Esophagus (tissue), 2 donors: Measurements from ENCODE around the gene CDH18. TPM values are rescaled to one million over a fixed set of nuclear protein-coding genes. Genes with fewer than 3 reads are reported as not detected.
"Not testable (repeated sequence)": the region's sequence is repeated elsewhere in the genome, so short reads cannot be mapped to it uniquely, and the experiment has no call there.

ENCODE experiments used
- H3K27ac ChIP-seq, 2 donors: one replicate each; pipeline ENCODE4 v1.5.1; 2013; ENCODE audit warnings: low read depth in 2 of 2, mild to moderate bottlenecking in 2 of 2, inconsistent platforms in 1 of 2, low read length in 1 of 2, moderate library complexity in 1 of 2
- H3K27me3 ChIP-seq, 2 donors: one replicate each; pipeline ENCODE4 v1.6.1; 2013; ENCODE audit warnings: low read length in 2 of 2, control low read depth in 1 of 2, mild to moderate bottlenecking in 1 of 2; ENCODE audit not compliant: insufficient read depth in 2 of 2, control insufficient read depth in 1 of 2
- H3K36me3 ChIP-seq, 2 donors: one replicate each; pipeline ENCODE4 v1.6.1; 2013; ENCODE audit warnings: low read length in 1 of 2; ENCODE audit not compliant: control insufficient read depth in 2 of 2, insufficient read depth in 2 of 2
- H3K4me1 ChIP-seq, 2 donors: one replicate each; pipeline ENCODE4 v1.6.1; 2013; ENCODE audit warnings: low read length in 1 of 2; ENCODE audit not compliant: control insufficient read depth in 2 of 2, insufficient read depth in 2 of 2
- H3K4me3 ChIP-seq, 2 donors: one replicate each; pipeline ENCODE4 v1.5.1; 2013; ENCODE audit warnings: low read length in 2 of 2, mild to moderate bottlenecking in 2 of 2, low read depth in 1 of 2, moderate library complexity in 1 of 2
- H3K9me3 ChIP-seq, 2 donors: one replicate each; pipeline ENCODE4 v1.6.1; 2013; ENCODE audit warnings: mild to moderate bottlenecking in 2 of 2, low read depth in 1 of 2, low read length in 1 of 2, moderate library complexity in 1 of 2; ENCODE audit not compliant: control insufficient read depth in 2 of 2, insufficient read depth in 1 of 2
- WGBS, 2 donors: extraction: QIAGEN DNeasy Blood & Tissue Kit; methylation state at CpG; one replicate each; pipeline ENCODE4 v1.1.7; 2013; 5-methylcytosine and 5-hydroxymethylcytosine counted together
- polyA plus RNA-seq, 2 donors: library from polyadenylated mRNA; stranded (reverse); fragments of 200-250 nt; gene quantifications; one replicate each; pipeline ENCODE4 v1.2.3, GENCODE V29; 2013
- donor health status: healthy with polysubstance abuse.
- donor health status: Bipolar disorder and iron deficiency.

Gene CDH18
- polyA plus RNA-seq, 2 donors, result not detected

DNA sequence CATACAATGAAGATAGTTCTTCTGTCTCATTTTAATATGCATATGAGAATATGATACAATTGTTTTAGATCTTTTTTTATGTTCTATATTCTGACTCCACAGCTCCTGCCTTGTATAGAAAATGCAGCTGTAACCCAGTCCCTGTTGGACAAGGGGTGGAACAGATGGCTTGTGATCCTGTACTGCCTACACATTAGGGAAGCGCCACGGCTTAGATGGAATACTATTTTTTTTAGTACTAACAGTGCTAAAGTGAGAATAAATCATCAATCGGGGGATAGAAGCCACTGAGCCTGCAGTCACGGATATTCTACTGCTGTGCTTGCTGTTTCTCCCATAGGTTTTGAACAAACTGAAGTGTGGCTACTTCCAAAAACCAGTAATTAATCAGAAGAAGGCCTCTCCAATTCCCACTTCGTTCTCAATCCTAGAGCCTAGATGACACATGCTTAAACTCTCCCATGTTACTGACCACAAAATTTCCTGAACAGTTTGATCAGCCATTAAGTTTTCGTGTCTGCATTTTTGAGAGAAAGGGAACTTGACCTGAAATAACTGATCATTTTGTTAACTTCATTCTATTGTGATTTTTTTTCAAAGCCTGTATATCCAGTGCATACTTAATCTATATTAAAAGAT is 150.3 kb downstream of the CDH18 start:
- Histone ChIP-seq H3K27me3 (no peaks in the 10 kb centered on the region), H3K36me3 (no peaks in the 10 kb centered on the region), H3K4me3 (no peak overlapping the region), H3K4me1 (no peaks in the 10 kb centered on the region), H3K9me3 (no peaks in the 10 kb centered on the region), H3K27ac (no peak overlapping the region)
- 67 to 78% methylated on average over 6 of the region's 6 CpGs for WGBS, 2 donors

GRCh38 chr5:19835442-19835841 is 152.6 kb downstream of the CDH18 start:
- Histone ChIP-seq H3K4me1 (no peaks in the 10 kb centered on the region), H3K27ac (no peak overlapping the region), H3K9me3 (no peaks in the 10 kb centered on the region), H3K36me3 (no peaks in the 10 kb centered on the region), H3K27me3 (no peaks in the 10 kb centered on the region), H3K4me3 (no peak overlapping the region)
- 76 to 81% methylated on average over 1 of the region's 1 CpG for WGBS, 2 donors

- H3K27ac ChIP-seq, H3K36me3 ChIP-seq, H3K27me3 ChIP-seq, H3K4me3 ChIP-seq, H3K4me1 ChIP-seq, H3K9me3 ChIP-seq: not testable (repeated sequence)
- 90 to 93% methylated on average over 4 of the region's 4 CpGs for WGBS, 2 donors
Measured at GRCh38 chr5:19812720-19813119, 175.3 kb downstream of the CDH18 start.

DNA sequence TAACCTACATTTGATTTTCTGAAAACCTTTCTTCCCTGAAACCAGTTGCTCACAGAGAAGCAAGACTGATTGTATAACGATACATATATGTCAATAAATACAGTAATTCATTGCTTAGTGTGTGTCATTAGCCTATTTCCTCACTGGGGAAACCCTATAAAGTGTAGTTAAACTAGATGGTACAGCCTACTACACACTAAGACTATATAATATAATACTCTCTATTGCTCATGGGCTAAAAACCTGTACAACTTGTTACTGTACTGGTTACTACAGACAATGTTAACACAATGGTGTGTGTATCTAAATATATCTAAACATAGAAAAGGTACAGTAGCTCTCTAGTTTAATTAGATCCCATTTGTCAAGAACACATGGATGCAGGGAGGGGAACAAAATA is 181.2 kb downstream of the CDH18 start:
- Histone ChIP-seq H3K9me3 (no peaks in the 10 kb centered on the region), H3K27ac (no peak overlapping the region), H3K4me1 (no peaks in the 10 kb centered on the region), H3K27me3 (no peaks in the 10 kb centered on the region), H3K4me3 (no peak overlapping the region), H3K36me3 (no peaks in the 10 kb centered on the region)
- WGBS, 2 donors, result 69 to 72% methylated on average over 1 of the region's 1 CpG

DNA sequence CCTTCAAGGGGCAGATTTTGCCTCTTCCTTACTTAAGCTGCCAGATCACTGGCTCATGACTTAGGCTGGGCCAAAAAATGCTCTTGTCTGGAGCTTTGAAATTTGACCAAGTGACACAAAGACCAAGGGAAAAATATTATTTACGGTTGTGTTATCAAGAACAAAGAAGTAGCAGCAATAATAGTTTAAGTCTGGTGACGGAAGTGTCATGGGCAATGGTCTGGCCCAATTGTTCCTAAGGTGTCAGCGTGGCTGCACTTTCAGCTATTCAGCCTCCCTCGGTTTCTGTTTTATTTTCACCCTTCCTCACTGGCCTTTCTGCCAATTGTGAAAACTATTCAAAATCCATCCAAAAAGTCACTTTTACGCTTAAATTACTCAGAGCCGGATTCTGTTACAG is 185.3 kb downstream of the CDH18 start:
- Histone ChIP-seq H3K9me3 (no peaks in the 10 kb centered on the region), H3K27ac (peak overlapping the region in 1 of 2 donors; percentile 10), H3K36me3 (no peaks in the 10 kb centered on the region), H3K4me3 (no peak overlapping the region), H3K27me3 (no peaks in the 10 kb centered on the region), H3K4me1 (no peaks in the 10 kb centered on the region)
- WGBS, 2 donors, result 90% methylated on average over 6 of the region's 6 CpGs

DNA sequence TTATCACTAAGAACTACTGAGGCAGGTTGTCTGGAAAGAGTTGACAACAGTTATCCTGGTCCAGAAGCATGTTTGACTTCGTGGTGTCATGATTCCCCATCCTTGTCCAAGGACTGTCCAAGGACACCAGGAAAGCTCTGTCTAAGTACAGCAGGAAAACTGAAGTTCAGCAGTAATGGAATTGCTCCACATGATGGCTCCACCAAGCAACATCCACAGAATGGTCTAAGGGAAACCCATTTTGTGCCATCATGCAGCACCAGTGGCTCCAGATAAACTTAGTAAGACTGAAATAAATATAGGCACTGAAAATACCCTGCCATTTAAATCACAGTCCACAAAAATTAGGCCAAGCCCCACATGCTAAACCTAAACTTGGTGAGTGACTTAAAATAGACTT is 192.8 kb downstream of the CDH18 start:
- H3K9me3 ChIP-seq, result no peaks in the 10 kb centered on the region
- no peaks in the 10 kb centered on the region for H3K4me1 ChIP-seq
- no peak overlapping the region for H3K4me3 ChIP-seq
- no peaks in the 10 kb centered on the region for H3K36me3 ChIP-seq
- no peaks in the 10 kb centered on the region for H3K27me3 ChIP-seq
- H3K27ac ChIP-seq, result no peak overlapping the region
- WGBS, 2 donors, result 63 to 64% methylated on average over 1 of the region's 1 CpG

GRCh38 chr5:19790829-19791466 is 197.1 kb downstream of the CDH18 start:
- H3K4me1 ChIP-seq, result no peaks in the 10 kb centered on the region
- 46 to 53% methylated on average over 5 of the region's 5 CpGs for WGBS, 2 donors

GRCh38 chr5:19782566-19782965 is 205.4 kb downstream of the CDH18 start:
- Histone ChIP-seq H3K9me3 (no peaks in the 10 kb centered on the region), H3K27me3 (no peaks in the 10 kb centered on the region), H3K27ac (no peak overlapping the region), H3K4me3 (no peak overlapping the region), H3K4me1 (no peaks in the 10 kb centered on the region), H3K36me3 (no peaks in the 10 kb centered on the region)
- 85 to 86% methylated on average over 2 of the region's 2 CpGs for WGBS, 2 donors

More at GRCh38 chr5:19790829-19791466, 197.1 kb downstream of the CDH18 start:
- H3K27ac ChIP-seq, result no peak overlapping the region
- H3K9me3 ChIP-seq, result no peaks in the 10 kb centered on the region
- H3K36me3 ChIP-seq, result no peaks in the 10 kb centered on the region
- no peak overlapping the region for H3K4me3 ChIP-seq
- H3K27me3 ChIP-seq, result no peaks in the 10 kb centered on the region

- H3K4me3 ChIP-seq, result no peak overlapping the region
- no peaks in the 10 kb centered on the region for H3K36me3 ChIP-seq
- H3K9me3 ChIP-seq, result no peaks in the 10 kb centered on the region
- WGBS, 2 donors, result 51 to 60% methylated on average over 5 of the region's 5 CpGs
- H3K27me3 ChIP-seq, result no peaks in the 10 kb centered on the region
- no peaks in the 10 kb centered on the region for H3K4me1 ChIP-seq
- no peak overlapping the region for H3K27ac ChIP-seq
Measured at GRCh38 chr5:19777363-19777762, 210.6 kb downstream of the CDH18 start.

DNA sequence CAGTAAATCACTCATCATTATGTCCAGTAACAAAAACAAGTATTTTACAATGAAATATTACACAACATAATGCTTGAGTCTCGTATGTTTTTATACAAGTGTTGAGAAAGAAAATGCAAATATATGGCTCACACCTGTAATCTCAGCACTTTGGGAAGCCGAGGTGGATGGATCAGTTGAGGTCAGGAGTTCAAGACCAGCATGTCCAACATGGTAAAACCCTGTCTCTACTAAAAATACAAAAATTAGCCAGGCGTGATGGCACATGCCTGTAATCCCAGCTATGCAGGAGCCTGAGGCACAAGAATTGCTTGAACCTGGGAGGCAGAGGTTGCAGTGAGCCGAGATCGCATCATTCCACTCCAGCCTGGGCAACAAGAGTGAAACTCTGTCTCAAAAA is 211.1 kb downstream of the CDH18 start:
- H3K9me3 ChIP-seq, H3K36me3 ChIP-seq, H3K4me1 ChIP-seq, H3K4me3 ChIP-seq, H3K27ac ChIP-seq, H3K27me3 ChIP-seq: not testable (repeated sequence)
- WGBS, 2 donors, result 44 to 66% methylated on average over 5 of the region's 5 CpGs
